Stimulated activated CD4-positive, alpha-beta T cell treated with anti-CD3 and anti-CD28 coated beads, TNF-alpha, amount 100 ng/mL, for 24 hours (primary cell): ENCODE results near the gene CASZ1.

Experiments
- DNase-seq, 3 experiments: peaks; one replicate each; pipeline ENCODE4 v3.0.0-alpha.2; 2020; ENCODE audit warnings: low read depth in 3 of 3

CASZ1 gene

GRCh38 chr1:10751160-10751559 lies 45.3 kb downstream of the CASZ1 start:
- no peak for DNase-seq

- DNase-seq, result no peak
Measured at GRCh38 chr1:10745886-10746455, 50.5 kb downstream of the CASZ1 start.

DNA sequence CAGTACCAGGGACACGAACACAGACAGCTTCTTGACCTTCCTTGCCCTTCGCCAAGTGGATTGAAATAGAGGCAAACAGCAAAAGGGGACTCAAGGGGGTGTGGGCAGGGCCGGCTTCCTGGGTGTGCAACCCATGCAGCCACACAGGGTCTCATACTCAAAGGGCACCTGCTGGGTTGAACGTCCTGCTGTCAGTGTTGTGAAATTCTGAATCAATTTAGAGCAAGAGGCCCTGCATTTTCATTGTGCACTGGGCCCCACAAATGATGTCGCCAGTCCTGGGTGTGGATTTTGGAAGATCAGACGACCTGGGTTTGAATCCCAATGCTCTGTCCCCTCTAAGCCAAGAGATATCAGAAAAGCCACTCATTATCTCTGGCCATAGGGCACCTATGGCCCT lies 51.1 kb downstream of the CASZ1 start:
- DNase-seq, result no peak

DNA sequence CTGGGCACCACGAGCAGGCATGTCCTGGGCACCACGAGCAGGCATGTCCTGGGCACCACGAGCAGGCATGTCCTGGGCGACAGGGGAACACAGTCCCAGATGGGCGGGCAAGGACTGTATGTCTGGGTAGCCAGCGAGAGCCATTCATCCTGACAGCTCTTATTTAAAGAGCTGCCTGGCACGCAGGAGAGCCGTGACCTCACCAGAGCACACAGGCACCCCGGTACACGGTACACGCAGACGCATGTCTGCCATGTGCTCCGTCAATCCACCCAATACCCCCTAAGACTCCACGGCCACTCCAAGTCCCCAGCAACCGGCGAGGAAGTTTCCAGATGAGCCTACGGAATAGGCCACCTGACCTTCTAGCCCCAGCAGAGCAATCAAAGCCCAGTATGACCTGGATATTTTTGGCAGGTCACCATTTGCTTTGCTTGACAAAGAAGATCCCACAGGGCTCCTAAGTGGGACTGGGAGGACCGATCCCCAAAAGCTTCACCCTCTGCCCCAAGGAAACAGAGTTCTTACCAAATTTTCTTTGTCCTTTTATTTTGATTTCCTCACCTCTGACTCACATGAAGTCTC lies 51.7 kb downstream of the CASZ1 start:
- DNase-seq, result no peak

GRCh38 chr1:10744029-10744428 lies 52.4 kb downstream of the CASZ1 start:
- DNase-seq, result no peak

DNA sequence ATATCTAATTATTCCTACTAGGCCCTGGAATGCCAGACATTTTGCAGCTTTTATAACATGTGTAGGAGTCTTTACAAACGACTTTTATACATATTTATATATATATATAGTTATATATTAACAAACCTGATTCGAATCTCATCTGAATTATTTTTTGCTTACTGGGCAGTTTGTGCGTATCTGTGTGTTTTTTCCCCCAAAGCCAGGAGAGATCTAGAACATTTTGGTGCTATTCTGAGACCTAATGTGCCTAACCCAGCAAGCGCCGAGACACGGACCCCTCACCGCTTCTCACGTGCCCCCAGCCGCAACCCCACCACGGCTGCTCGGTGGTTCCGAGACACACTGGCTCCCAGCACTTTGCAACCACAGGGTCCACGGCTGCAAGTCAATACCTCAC lies 54.8 kb downstream of the CASZ1 start:
- DNase-seq, result no peak

DNA sequence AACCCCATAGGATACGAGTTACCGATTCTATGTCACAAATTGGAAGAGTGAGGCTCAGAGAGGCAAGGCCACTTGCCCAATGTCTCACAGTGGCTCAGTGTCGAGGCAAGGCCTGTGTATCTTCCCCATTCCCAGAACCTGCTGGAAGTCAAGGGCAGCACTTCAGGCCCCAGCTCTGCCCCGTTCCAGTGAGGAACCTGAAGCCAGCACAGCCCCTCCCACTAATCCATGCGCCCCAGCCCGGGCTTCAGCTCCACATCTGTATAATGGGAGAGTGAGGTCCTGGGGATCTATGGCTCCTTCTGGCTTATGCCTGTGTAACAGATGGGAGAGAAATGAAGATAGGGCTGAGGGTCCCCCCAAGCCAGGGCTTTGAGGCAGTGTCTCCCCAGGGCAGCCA lies 56.3 kb downstream of the CASZ1 start:
- no peak for DNase-seq

DNA sequence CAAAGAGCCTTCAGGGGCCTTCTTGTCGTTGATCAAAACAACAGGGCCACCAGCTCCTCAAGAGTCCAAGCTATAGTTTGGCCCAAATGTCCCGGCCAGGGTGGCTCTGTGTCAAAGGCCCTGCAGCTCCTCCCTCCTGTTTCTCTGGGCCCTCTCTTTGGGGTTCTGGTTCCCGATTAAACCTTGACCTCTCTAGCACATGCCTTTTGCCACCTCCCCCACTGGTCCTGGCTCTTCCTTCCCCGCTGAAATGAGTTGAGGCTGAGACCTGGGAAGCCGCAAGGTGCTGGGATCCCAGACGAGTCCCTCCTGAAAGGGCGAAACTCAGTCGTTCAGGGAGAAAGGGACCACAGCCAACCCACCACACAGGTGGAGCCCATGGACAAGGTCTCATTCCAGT lies 56.9 kb downstream of the CASZ1 start:
- no peak for DNase-seq

DNA sequence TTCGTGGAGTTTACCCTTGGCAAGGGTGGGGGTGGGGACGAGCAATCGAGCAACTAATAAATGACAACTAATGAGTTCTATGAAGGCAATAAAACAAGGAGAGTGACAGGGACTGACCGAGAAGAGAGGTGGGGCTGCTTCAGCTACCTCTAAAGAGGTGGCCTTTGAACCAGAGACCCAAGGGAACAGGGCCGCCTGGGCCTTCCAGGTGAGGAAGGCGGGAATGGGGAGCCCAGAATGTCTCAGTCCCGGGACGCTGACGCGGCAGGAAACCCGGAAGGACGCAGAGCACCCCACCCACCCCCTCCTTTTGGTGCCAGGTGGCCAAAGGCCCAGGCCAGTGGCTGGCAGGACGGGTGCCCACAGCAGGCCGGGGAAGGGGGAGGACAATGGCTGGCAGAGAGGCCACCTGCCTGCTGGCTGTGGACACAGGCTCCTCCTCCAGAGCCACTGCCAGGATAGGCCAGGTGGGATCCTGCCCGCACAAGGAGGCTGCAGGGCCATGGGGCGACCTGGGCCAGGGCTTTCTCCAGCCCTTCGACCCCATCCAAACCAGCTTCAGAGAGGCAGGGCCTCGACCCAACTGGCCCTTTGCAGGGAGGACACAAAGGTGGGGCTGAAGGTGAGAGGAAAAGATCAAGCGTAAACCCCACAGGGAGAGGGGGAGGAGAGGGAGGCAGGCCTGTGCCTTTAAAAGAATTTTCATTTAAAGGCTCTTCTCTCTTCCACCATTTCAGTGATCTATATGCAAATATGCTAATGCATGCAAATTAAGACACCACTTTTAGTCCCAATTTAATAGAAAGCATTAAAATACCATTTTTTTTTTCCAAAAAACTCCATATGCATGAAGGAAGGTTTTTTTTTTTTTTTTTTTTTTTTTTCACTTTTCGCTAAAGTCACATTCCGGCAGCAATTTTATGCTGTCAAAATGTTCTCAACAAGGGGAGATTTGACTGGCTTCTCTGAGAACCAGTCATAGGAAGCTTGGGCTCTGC lies 58.1 kb downstream of the CASZ1 start:
- no peak for DNase-seq

GRCh38 chr1:10737651-10738050 lies 58.8 kb downstream of the CASZ1 start:
- no peak for DNase-seq

- DNase-seq, result no peak
Measured at GRCh38 chr1:10736634-10737586, 59.5 kb downstream of the CASZ1 start.

DNA sequence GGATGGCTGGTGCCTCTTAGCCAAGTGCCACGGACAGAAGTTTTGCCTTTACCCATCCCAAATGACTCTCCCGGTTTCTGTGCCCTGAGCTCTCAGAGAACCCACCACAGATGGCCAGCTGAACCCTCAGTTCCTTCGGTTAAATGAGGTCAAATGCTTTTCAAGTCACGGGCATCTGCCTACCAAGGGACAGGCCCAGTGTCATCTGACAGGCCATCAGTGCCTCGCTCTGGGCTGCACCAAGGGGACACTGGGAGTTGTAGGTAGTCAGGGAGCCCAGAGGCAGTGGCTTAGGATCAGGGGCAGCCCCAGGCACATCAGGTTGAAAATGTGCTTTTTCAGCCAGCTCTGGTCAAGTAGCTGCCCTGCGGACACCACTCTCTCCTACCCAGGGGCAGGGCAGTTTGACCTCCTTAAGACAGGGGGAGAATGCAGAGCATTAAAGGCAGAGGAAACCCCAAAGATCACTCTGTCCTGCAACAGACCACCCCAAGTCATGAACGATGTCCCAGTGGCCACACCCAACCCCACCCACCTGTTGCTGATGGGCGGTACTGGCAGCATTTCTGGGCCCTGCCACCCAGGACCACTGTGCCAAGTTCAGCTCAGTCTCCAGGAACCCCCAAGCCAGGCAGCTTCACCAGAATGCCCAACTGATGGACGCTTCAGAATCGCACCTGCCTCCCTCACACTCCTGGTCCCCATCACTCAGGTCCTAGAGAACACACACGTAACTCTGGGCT lies 60.7 kb downstream of the CASZ1 start:
- no peak for DNase-seq

DNA sequence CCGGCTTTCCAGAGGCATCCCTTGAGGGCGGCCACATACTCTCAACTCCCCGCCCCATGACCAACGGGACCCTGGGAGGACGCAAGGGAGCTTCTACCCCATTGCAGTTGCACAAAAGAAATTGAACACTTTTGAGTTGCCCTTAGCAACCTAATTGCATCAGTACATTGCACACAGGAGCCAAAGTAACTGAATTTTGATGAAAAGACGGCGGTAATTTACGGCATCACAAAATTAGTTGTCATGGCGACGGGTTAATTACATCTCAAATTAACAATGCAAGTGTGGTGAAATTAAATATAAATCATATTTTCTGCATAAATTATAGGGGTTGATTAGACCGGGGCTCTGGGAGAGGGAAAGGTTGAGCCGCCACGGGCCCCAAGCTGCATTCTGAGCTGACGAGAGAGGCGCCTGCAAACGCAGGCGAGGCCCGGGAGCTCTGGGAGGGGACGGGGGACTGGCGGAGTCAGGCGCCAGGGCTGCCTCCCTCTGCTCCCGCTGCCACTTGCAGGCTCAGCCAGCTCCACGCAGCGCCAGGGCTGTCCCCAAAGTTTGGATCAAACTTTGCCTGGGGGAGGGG lies 61.4 kb downstream of the CASZ1 start:
- no peak for DNase-seq

GRCh38 chr1:10734375-10734774 lies 62.1 kb downstream of the CASZ1 start:
- DNase-seq, result no peak

GRCh38 chr1:10733474-10734366 lies 62.7 kb downstream of the CASZ1 start:
- DNase-seq, result peak; percentile 13 to 55 (median 35)

DNA sequence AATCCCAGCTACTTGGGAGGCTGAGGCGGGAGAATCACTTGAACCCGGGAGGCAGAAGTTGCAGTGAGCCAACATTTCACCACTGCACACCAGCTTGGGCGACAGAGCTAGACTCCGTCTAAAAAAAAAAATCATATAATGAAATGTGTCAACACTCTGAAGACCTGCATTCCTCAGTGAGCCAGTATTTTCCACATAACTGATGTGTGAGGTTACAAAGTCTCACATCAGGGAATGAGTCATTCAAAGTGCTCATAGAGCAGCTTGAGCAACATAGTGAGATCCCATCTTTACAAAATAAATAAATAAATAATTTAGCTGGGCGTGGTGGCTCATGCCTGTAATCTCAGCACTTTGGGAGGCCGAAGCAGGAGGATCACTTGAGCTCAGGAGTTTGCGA lies 65.5 kb downstream of the CASZ1 start:
- no peak for DNase-seq

DNA sequence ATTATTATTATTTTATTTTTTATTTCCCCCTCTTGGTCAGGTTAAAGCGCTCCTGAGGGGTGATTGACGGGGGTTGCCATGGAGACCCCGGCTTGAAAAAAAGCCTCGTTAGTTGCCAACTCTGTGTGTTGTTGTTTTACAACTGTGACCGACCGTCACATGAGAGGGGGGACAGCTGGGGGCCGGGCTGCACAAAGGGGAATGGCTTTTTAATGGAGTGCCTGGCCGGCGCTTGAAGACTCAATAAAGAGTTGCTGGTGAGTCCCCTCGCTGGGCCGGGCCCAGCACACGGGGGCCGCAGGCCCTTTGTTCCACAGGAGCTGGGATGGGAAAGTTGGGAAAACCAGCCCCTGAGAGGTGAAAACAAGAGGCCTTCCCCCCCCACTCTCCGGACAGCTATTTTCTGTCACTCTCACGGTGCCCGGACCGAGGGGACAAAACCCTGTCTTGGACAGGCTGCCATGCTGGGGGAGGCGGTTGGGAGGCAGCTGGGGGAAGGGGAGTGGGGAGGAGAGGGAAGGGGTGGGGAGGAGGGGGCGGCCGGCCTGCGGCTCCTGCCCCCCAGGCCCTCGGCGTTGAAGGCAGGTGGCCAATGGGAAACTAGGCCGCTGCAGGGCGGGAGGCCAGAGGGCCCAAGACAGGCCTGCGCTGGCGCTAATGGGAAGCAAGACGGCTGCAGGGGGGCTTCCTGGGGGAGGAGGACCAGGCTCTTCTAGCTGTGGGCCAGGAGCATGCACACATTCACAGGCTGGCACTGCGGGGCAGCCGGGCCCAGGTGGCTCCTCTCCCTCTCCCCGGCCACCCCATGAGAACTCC lies 67.6 kb downstream of the CASZ1 start:
- no peak for DNase-seq

- no peak for DNase-seq
Measured at GRCh38 chr1:10727751-10728232, 68.7 kb downstream of the CASZ1 start.

- DNase-seq, result no peak
Measured at GRCh38 chr1:10726355-10726754, 70.1 kb downstream of the CASZ1 start.
